Transverse colon (tissue), 4 donors: ENCODE measurements around the gene RASSF3. TPM values are rescaled to one million over a fixed set of nuclear protein-coding genes. Genes with fewer than 3 reads are reported as not detected.
"Not testable (repeated sequence)": the region's sequence is repeated elsewhere in the genome, so short reads cannot be mapped to it uniquely, and the experiment has no call there.

Experiments
- DNase-seq: peaks from one replicate; pipeline ENCODE4 v3.0.0-alpha.2; 2019
- H3K27ac ChIP-seq, 4 donors: fragments of 200-600 bp; sonication (generic); 2 replicates each; pipeline ENCODE4 v1.5.1; 2016 to 2018; ENCODE audit warnings: inconsistent platforms in 4 of 4
- H3K27me3 ChIP-seq: fragments of 200-600 bp; sonication (generic); 2 replicates; pipeline ENCODE4 v1.5.1; 2017; ENCODE audit warnings: inconsistent platforms
- H3K36me3 ChIP-seq, 4 donors: fragments of 200-600 bp; sonication (generic); 2 replicates each; pipeline ENCODE4 v1.5.1; 2017 to 2019; ENCODE audit warnings: inconsistent platforms in 4 of 4
- H3K4me1 ChIP-seq, 4 donors: fragments of 200-600 bp; sonication (generic); 2 replicates each; pipeline ENCODE4 v1.5.1; 2017 to 2020; ENCODE audit warnings: inconsistent platforms in 4 of 4
- H3K4me3 ChIP-seq, 4 donors: fragments of 200-600 bp; sonication (generic); 1 replicate in 1 of 4; 2 replicates in 3 of 4; pipeline versions ENCODE4 v1.5.1 to v1.6.1; 2017 to 2019; ENCODE audit warnings: inconsistent platforms in 4 of 4
- H3K9me3 ChIP-seq, 2 donors: fragments of 200-600 bp; sonication (generic); 2 replicates each; pipeline ENCODE4 v1.5.1; 2017 to 2019; ENCODE audit warnings: inconsistent platforms in 2 of 2
- CTCF ChIP-seq, 5 experiments: fragments of 200-600 bp in 3 of 5; fragments of 450-650 bp in 2 of 5; sonication (generic) in 3 of 5; IDR thresholded peaks; 1 replicate in 2 of 5; 2 replicates in 3 of 5; pipeline ENCODE4 v1.5.1; 2016 to 2017; ENCODE audit warnings: antibody characterized with exemption in 5 of 5, inconsistent platforms in 3 of 5, mild to moderate bottlenecking in 2 of 5, moderate library complexity in 1 of 5
- EP300 ChIP-seq: sonication (generic); formaldehyde crosslinking; IDR thresholded peaks from one replicate; pipeline ENCODE4 v1.6.1; 2017; ENCODE audit warnings: antibody characterized with exemption, low read depth
- POLR2A ChIP-seq: fragments of 450-650 bp; IDR thresholded peaks from one replicate; pipeline ENCODE4 v1.6.1; 2016; ENCODE audit warnings: antibody characterized with exemption, mild to moderate bottlenecking, moderate library complexity
- POLR2AphosphoS5 ChIP-seq, 3 donors: sonication (generic); formaldehyde crosslinking; IDR thresholded peaks; one replicate each; pipeline ENCODE4 v1.6.1; 2016; ENCODE audit warnings: antibody characterized with exemption in 3 of 3
- WGBS, 2 donors: methylation state at CpG; one replicate each; pipeline ENCODE4 v1.1.5; 2018; ENCODE audit warnings: low coverage in 1 of 2; 5-methylcytosine and 5-hydroxymethylcytosine counted together
- in situ Hi-C, 4 donors: fragments of 200-750 bp; cut with MboI; loops; one replicate each; pipeline versions ENCODE4 v1.15.0 to v1.15.1; 2017; ENCODE audit warnings: low sequenced_read_pairs in 3 of 4, low pct_ligation_motif_present in 1 of 4, low pct_unique_long_range_greater_than_20kb in 1 of 4
- intact Hi-C: fragments of 100-400 bp; cut with DNase I; formaldehyde crosslinking; loops from one replicate; pipeline ENCODE4 v1.15.1; 2023; ENCODE audit warnings: low total_unique reads
- total RNA-seq, 4 donors: library from RNA; depleted of rRNA; stranded (reverse); fragments of >200 nt; gene quantifications; one replicate each; pipeline ENCODE4 v1.1.0, GENCODE V29; 2016

Gene RASSF3
- total RNA-seq, 4 donors from 2014 or later, result 41.6 to 83.2 (median 62.5) TPM

- H3K4me3 ChIP-seq, result peak overlapping the region in 2 of 4 donors; percentile 82 to 87
- TF ChIP-seq POLR2A (no peak), EP300 (no peak), CTCF (IDR thresholded peaks at IDR 0.05) (no peak), POLR2AphosphoS5 (IDR thresholded peaks at IDR 0.05) (no peak)
- in situ Hi-C loops (no loop called here), intact Hi-C loops (loop anchor here (5.0 kb wide), 1 partner anchor 79 kb away; no protein-coding TSS in a partner anchor)
- no peaks in the 10 kb centered on the region for H3K36me3 ChIP-seq
- peaks cover 14 to 61% (median 24%) of the 10 kb centered on the region in 4 donors for H3K4me1 ChIP-seq
- H3K27me3 ChIP-seq, result no peaks in the 10 kb centered on the region
- 21 to 23% methylated on average over 4 of the region's 4 CpGs for WGBS, 2 donors
- DNase-seq, result no peak
- no peaks in the 10 kb centered on the region for H3K9me3 ChIP-seq
- H3K27ac ChIP-seq, result peak overlapping the region; percentile 91 to 97 (median 96)
Observed at GRCh38 chr12:64612843-64613242, 2.5 kb downstream of the RASSF3 start.

GRCh38 chr12:64613775-64614398 lies 3.6 kb downstream of the RASSF3 start:
- H3K4me1 ChIP-seq, result peaks cover 9 to 61% (median 21%) of the 10 kb centered on the region in 4 donors
- 83 to 94% methylated on average over 10 to 19 of the region's 19 CpGs for WGBS, 2 donors
- in situ Hi-C loops, result not testable (repeated sequence)

GRCh38 chr12:64616201-64616600 lies 5.9 kb downstream of the RASSF3 start:
- Histone ChIP-seq H3K27ac (peak overlapping the region; percentile 36 to 65 (median 50)), H3K4me1 (peaks cover 9 to 83% (median 28%) of the 10 kb centered on the region in 4 donors), H3K27me3 (no peaks in the 10 kb centered on the region), H3K9me3 (no peaks in the 10 kb centered on the region), H3K4me3 (no peak overlapping the region), H3K36me3 (no peaks in the 10 kb centered on the region)
- intact Hi-C loops (no loop called here), in situ Hi-C loops (no loop called here)
- 40 to 49% methylated on average over 3 of the region's 3 CpGs for WGBS, 2 donors
- DNase-seq, result no peak
- TF ChIP-seq POLR2AphosphoS5 (IDR thresholded peaks at IDR 0.05), result no peak

More at GRCh38 chr12:64613775-64614398, 3.6 kb downstream of the RASSF3 start:
- peak overlapping the region in 2 of 4 donors; percentile 96 for H3K27ac ChIP-seq
- not testable (repeated sequence) for H3K4me3 ChIP-seq, H3K36me3 ChIP-seq, H3K27me3 ChIP-seq, DNase-seq, H3K9me3 ChIP-seq
- intact Hi-C loops, result loop anchor here (5.0 kb wide), 1 partner anchor 78 kb away; no protein-coding TSS in a partner anchor

- Histone ChIP-seq H3K27ac (peak overlapping the region; percentile 26 to 56 (median 42)), H3K36me3 (no peaks in the 10 kb centered on the region), H3K27me3 (no peaks in the 10 kb centered on the region), H3K9me3 (no peaks in the 10 kb centered on the region), H3K4me1 (peaks cover 18 to 90% (median 33%) of the 10 kb centered on the region in 4 donors), H3K4me3 (no peak overlapping the region)
- intact Hi-C loops (no loop called here), in situ Hi-C loops (no loop called here)
- 62 to 77% methylated on average over 3 of the region's 3 CpGs for WGBS, 2 donors
- TF ChIP-seq POLR2A, result no peak
- TF ChIP-seq EP300, result no peak
- TF ChIP-seq POLR2AphosphoS5 (IDR thresholded peaks at IDR 0.05), result no peak
- TF ChIP-seq CTCF (IDR thresholded peaks at IDR 0.05), result no peak
- DNase-seq, result no peak
Observed at GRCh38 chr12:64618953-64619590, 8.8 kb downstream of the RASSF3 start.

GRCh38 chr12:64621257-64621942 lies 11.1 kb downstream of the RASSF3 start:
- no peak for DNase-seq
- Histone ChIP-seq H3K36me3 (no peaks in the 10 kb centered on the region), H3K9me3 (no peaks in the 10 kb centered on the region), H3K4me1 (peaks cover 34 to 95% (median 49%) of the 10 kb centered on the region in 4 donors), H3K4me3 (no peak overlapping the region), H3K27me3 (no peaks in the 10 kb centered on the region), H3K27ac (peak overlapping the region; percentile 61 to 95 (median 86))
- no peak for TF ChIP-seq POLR2A
- TF ChIP-seq EP300, result no peak
- no peak for TF ChIP-seq CTCF (IDR thresholded peaks at IDR 0.05)
- TF ChIP-seq POLR2AphosphoS5 (IDR thresholded peaks at IDR 0.05), result no peak
- intact Hi-C loops, result no loop called here
- in situ Hi-C loops, result loop anchor here in 1 of 4 donors (10.0 kb wide), 1 partner anchor 53 kb away; no protein-coding TSS in a partner anchor
- WGBS, 2 donors, result 48 to 84% methylated on average over 3 to 13 of the region's 13 CpGs
